ENCODE results near the gene CD33. TPM values are rescaled to one million over a fixed set of nuclear protein-coding genes. Genes with fewer than 3 reads are reported as not detected.

Gene CD33
- total RNA-seq, 1 experiment from 2014 or later = 2.2 TPM

DNA sequence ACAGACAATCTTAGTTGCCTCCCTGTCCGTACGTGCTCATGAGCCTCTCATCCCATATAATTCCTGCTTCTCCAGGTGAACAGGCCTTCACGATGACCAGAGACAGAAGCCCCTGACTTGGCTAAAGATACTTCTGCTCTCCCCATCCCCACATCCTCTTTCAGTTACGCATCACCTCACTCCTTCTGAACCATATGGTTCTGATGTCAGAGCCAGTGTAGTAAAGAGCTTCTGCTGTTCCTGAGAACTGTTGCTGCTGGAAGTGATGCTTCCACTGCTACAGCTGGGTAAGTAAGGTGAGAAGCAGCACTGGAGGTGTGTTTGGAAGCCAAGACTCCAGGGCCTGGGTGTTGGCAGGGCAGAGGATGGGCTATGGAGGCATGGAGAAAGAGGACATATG lies 38.9 kb downstream of the CD33 start:
- TF ChIP-seq EZH2phosphoT487 (IDR thresholded peaks at IDR 0.05; ENCODE audit: borderline replicate concordance, low read length) (no peak), EZH2 (IDR thresholded peaks at IDR 0.05; ENCODE audit: low read length, unreplicated experiment) (no peak)
- TF ChIP-seq, protein P1, sequence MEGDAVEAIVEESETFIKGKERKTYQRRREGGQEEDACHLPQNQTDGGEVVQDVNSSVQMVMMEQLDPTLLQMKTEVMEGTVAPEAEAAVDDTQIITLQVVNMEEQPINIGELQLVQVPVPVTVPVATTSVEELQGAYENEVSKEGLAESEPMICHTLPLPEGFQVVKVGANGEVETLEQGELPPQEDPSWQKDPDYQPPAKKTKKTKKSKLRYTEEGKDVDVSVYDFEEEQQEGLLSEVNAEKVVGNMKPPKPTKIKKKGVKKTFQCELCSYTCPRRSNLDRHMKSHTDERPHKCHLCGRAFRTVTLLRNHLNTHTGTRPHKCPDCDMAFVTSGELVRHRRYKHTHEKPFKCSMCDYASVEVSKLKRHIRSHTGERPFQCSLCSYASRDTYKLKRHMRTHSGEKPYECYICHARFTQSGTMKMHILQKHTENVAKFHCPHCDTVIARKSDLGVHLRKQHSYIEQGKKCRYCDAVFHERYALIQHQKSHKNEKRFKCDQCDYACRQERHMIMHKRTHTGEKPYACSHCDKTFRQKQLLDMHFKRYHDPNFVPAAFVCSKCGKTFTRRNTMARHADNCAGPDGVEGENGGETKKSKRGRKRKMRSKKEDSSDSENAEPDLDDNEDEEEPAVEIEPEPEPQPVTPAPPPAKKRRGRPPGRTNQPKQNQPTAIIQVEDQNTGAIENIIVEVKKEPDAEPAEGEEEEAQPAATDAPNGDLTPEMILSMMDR (conservative IDR thresholded peaks at IDR 0.05; ENCODE audit: low read depth, low read length) = no peak
- H3K36me3 ChIP-seq (ENCODE audit: low read depth, low read length) = no peaks in the 10 kb centered on the region
- no peaks in the 10 kb centered on the region for H3K4me1 ChIP-seq (ENCODE audit: insufficient read depth, low read length)
- no peaks in the 10 kb centered on the region for H3K79me2 ChIP-seq (ENCODE audit: low read length)
- intact Hi-C loops (cut with micrococcal nuclease) = no loop called here
- ChIA-PET POLR2A (ENCODE audit: unreplicated experiment) (no interaction called here), CTCF (no interaction called here)
- ATAC-seq = no peak
- no peak overlapping the region for H3K27ac ChIP-seq (ENCODE audit: low read length)
- H3K9me3 ChIP-seq (ENCODE audit: low read length) = no peaks in the 10 kb centered on the region
- H2AFZ ChIP-seq (ENCODE audit: low read length) = no peak overlapping the region
- H3K27me3 ChIP-seq (ENCODE audit: low read length) = peaks cover 86% of the 10 kb centered on the region
- no TSS peak for BruUV-seq (replicated peaks)
- H3K9ac ChIP-seq (ENCODE audit: low read length) = no peak overlapping the region
- H3K4me3 ChIP-seq (ENCODE audit: low read length) = no peak overlapping the region
- H3K9me2 ChIP-seq (replicated peaks; ENCODE audit: low read length) = no peaks in the 10 kb centered on the region
- no peak overlapping the region for H3K4me2 ChIP-seq (ENCODE audit: low read length)
- no peaks in the 10 kb centered on the region for H4K20me1 ChIP-seq (ENCODE audit: low read length)
- H3F3A ChIP-seq (ENCODE audit: low read length, unreplicated experiment) = no peaks in the 10 kb centered on the region
- no peak for DNase-seq

DNA sequence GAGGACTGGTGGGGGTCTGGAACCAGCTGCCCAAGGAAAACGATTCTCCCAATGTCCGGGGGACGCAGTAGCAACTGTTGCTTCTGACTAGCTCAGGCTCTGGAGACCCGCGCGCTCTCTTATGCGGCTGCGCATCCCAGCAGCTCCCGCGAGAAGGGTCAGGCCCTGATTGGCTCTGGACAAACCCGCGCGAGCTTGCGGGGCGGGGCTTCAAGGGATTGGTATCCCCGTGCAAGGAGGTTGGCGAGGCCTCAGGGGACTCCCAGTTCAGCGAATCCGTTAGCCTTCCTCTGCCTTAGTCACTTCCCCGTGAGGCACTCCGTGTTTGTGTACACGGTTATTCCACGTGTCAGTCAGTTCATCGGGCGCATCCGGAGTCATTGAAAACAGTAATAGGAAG lies 46.2 kb downstream of the CD33 start:
- Histone ChIP-seq H3F3A (ENCODE audit: low read length, unreplicated experiment) (no peaks in the 10 kb centered on the region), H2AFZ (ENCODE audit: low read length) (no peak overlapping the region), H3K27ac (ENCODE audit: low read length) (no peak overlapping the region), H3K27me3 (ENCODE audit: low read length) (peaks cover 36% of the 10 kb centered on the region), H3K79me2 (ENCODE audit: low read length) (no peaks in the 10 kb centered on the region), H3K36me3 (ENCODE audit: low read depth, low read length) (no peaks in the 10 kb centered on the region), H3K9ac (ENCODE audit: low read length) (no peak overlapping the region), H3K4me1 (ENCODE audit: insufficient read depth, low read length) (no peaks in the 10 kb centered on the region), H3K9me2 (replicated peaks; ENCODE audit: low read length) (no peaks in the 10 kb centered on the region), H4K20me1 (ENCODE audit: low read length) (no peaks in the 10 kb centered on the region), H3K4me2 (ENCODE audit: low read length) (no peak overlapping the region), H3K4me3 (ENCODE audit: low read length) (no peak overlapping the region), H3K9me3 (ENCODE audit: low read length) (no peaks in the 10 kb centered on the region)
- ChIA-PET POLR2A (ENCODE audit: unreplicated experiment) (no interaction called here), CTCF (no interaction called here)
- no peak for DNase-seq
- no peak for ATAC-seq
- intact Hi-C loops (cut with micrococcal nuclease) = no loop called here
- no TSS peak for BruUV-seq (replicated peaks)
- TF ChIP-seq EZH2phosphoT487 (IDR thresholded peaks at IDR 0.05; ENCODE audit: borderline replicate concordance, low read length) (no peak), EZH2 (IDR thresholded peaks at IDR 0.05; ENCODE audit: low read length, unreplicated experiment) (no peak)
- TF ChIP-seq, protein P1 (conservative IDR thresholded peaks at IDR 0.05; ENCODE audit: low read depth, low read length) = no peak

GRCh38 chr19:51272183-51272810 lies 47.4 kb downstream of the CD33 start:
- Histone ChIP-seq H2AFZ (ENCODE audit: low read length) (no peak overlapping the region), H3K4me1 (ENCODE audit: insufficient read depth, low read length) (no peaks in the 10 kb centered on the region), H3K27me3 (ENCODE audit: low read length) (peaks cover 32% of the 10 kb centered on the region), H3K79me2 (ENCODE audit: low read length) (no peaks in the 10 kb centered on the region), H4K20me1 (ENCODE audit: low read length) (no peaks in the 10 kb centered on the region), H3K36me3 (ENCODE audit: low read depth, low read length) (no peaks in the 10 kb centered on the region), H3K9me3 (ENCODE audit: low read length) (no peaks in the 10 kb centered on the region), H3K4me2 (ENCODE audit: low read length) (no peak overlapping the region), H3K9me2 (replicated peaks; ENCODE audit: low read length) (no peaks in the 10 kb centered on the region), H3F3A (ENCODE audit: low read length, unreplicated experiment) (no peaks in the 10 kb centered on the region), H3K27ac (ENCODE audit: low read length) (no peak overlapping the region), H3K9ac (ENCODE audit: low read length) (no peak overlapping the region), H3K4me3 (ENCODE audit: low read length) (no peak overlapping the region)
- DNase-seq (peak; percentile 47), ATAC-seq (peak; percentile 62; the same call in 1 of the 2 replicates)
- intact Hi-C loops (cut with micrococcal nuclease) = no loop called here
- no TSS peak for BruUV-seq (replicated peaks)
- CTCF ChIA-PET = no interaction called here
- TF ChIP-seq, protein P1 (conservative IDR thresholded peaks at IDR 0.05; ENCODE audit: low read depth, low read length) = peak; percentile 42; the same call in 1 of the 2 replicates
- TF ChIP-seq EZH2 (IDR thresholded peaks at IDR 0.05; ENCODE audit: low read length, unreplicated experiment) = no peak
- TF ChIP-seq EZH2phosphoT487 (IDR thresholded peaks at IDR 0.05; ENCODE audit: borderline replicate concordance, low read length) = no peak
- POLR2A ChIA-PET (ENCODE audit: unreplicated experiment) = interaction anchor here (0.6 kb wide), 1 partner anchor 375 kb away, joined by 3 read pairs; no protein-coding TSS in a partner anchor

Measured in PC-3 (cell line).